AG09309 (cell line): ENCODE measurements around the gene DLG2.
"Not testable (repeated sequence)": the region's sequence is repeated elsewhere in the genome, so short reads cannot be mapped to it uniquely, and the experiment has no call there.

Experiments
- DNase-seq: peaks from one replicate; pipeline ENCODE4 v3.0.0-alpha.2; 2010; ENCODE audit warnings: low read depth
- H3K4me3 ChIP-seq: 2 replicates; pipeline ENCODE4 v1.5.1; 2011; ENCODE audit warnings: mild to moderate bottlenecking, low read depth, low read length, moderate library complexity; ENCODE audit not compliant: control insufficient read depth
- CTCF ChIP-seq: IDR thresholded peaks from 2 replicates; pipeline ENCODE4 v1.5.1; 2011; ENCODE audit warnings: mild to moderate bottlenecking, low read depth, low read length, inconsistent platforms; ENCODE audit not compliant: insufficient read depth, control insufficient read depth; ENCODE audit errors: missing control alignments

Gene DLG2

GRCh38 chr11:83438438-83438837, 2188.7 kb downstream of the DLG2 start:
- DNase-seq: no peak
- no peak for TF ChIP-seq CTCF
- H3K4me3 ChIP-seq: no peak overlapping the region

GRCh38 chr11:83437939-83438338, 2189.2 kb downstream of the DLG2 start:
- no peak for TF ChIP-seq CTCF
- H3K4me3 ChIP-seq: no peak overlapping the region
- DNase-seq: no peak

GRCh38 chr11:83436855-83437254, 2190.3 kb downstream of the DLG2 start:
- DNase-seq: no peak
- no peak for TF ChIP-seq CTCF
- no peak overlapping the region for H3K4me3 ChIP-seq

GRCh38 chr11:83434812-83435211, 2192.3 kb downstream of the DLG2 start:
- DNase-seq, H3K4me3 ChIP-seq: not testable (repeated sequence)

- no peak for TF ChIP-seq CTCF
- no peak for DNase-seq
- H3K4me3 ChIP-seq: no peak overlapping the region
These were observed 2199.2 kb downstream of the DLG2 start for GRCh38 chr11:83427943-83428342.

GRCh38 chr11:83427501-83427900, 2199.6 kb downstream of the DLG2 start:
- H3K4me3 ChIP-seq: no peak overlapping the region
- TF ChIP-seq CTCF: no peak
- DNase-seq: no peak

- no peak for TF ChIP-seq CTCF
- no peak for DNase-seq
- no peak overlapping the region for H3K4me3 ChIP-seq
These were observed 2202.0 kb downstream of the DLG2 start for GRCh38 chr11:83425137-83425466.
